Stimulated activated CD8-positive, alpha-beta memory T cell treated with anti-CD3 and anti-CD28 coated beads, Interleukin-7, amount 100 ng/mL, for 1 hour (primary cell): Measurements from ENCODE around the gene HEYL.
"Not testable (repeated sequence)": the region's sequence is repeated elsewhere in the genome, so short reads cannot be mapped to it uniquely, and the experiment has no call there.

Experiments
- DNase-seq, 2 donors: peaks; one replicate each; pipeline ENCODE4 v3.0.0-alpha.2; 2020; ENCODE audit warnings: low read depth in 2 of 2

HEYL gene

GRCh38 chr1:39608921-39609320, 30.5 kb downstream of the HEYL start:
- no peak for DNase-seq

GRCh38 chr1:39603677-39604076, 35.8 kb downstream of the HEYL start:
- not testable (repeated sequence) for DNase-seq

- not testable (repeated sequence) for DNase-seq
These were observed 37.7 kb downstream of the HEYL start for GRCh38 chr1:39601667-39602255.

GRCh38 chr1:39596163-39596562, 43.3 kb downstream of the HEYL start:
- no peak for DNase-seq

GRCh38 chr1:39593386-39593785, 46.1 kb downstream of the HEYL start:
- no peak for DNase-seq

- DNase-seq, result no peak
These were observed 47.4 kb downstream of the HEYL start for GRCh38 chr1:39592069-39592468.

- no peak for DNase-seq
These were observed 48.9 kb downstream of the HEYL start for GRCh38 chr1:39590546-39590945.

- DNase-seq, result no peak
These were observed 53.5 kb downstream of the HEYL start for GRCh38 chr1:39585933-39586332.

GRCh38 chr1:39576016-39576657, 63.3 kb downstream of the HEYL start:
- DNase-seq, result peak in 1 of 2 donors; percentile 9

- DNase-seq, result peak in 1 of 2 donors; percentile 24
These were observed 64.0 kb downstream of the HEYL start for GRCh38 chr1:39575191-39576015.

GRCh38 chr1:39574646-39575045, 64.8 kb downstream of the HEYL start:
- no peak for DNase-seq
